Head of caudate nucleus (tissue), 42 donors: Measurements from ENCODE around the gene SBK3.
"Not testable (repeated sequence)": the region's sequence is repeated elsewhere in the genome, so short reads cannot be mapped to it uniquely, and the experiment has no call there.

Experiments
- DNase-seq, 42 donors: peaks; one replicate each; pipeline versions ENCODE4 v3.0.0 to v3.0.0-alpha.2; 2020 to 2021; ENCODE audit warnings: mixed read lengths in 7 of 42
- intact Hi-C: fragments of 100-400 bp; cut with DNase I; formaldehyde crosslinking; loops from one replicate; pipeline ENCODE4 v1.15.0; 2022

Gene SBK3

GRCh38 chr19:55545443-55545842 is at the start of gene SBK3:
TSS of gene SBK3 (minus strand) at chr19:55545543. CDS start at chr19:55545543, 0 bp downstream.
- intact Hi-C loops = no loop called here
- DNase-seq = no peak

- intact Hi-C loops = no loop called here
- DNase-seq = no peak
Measured at GRCh38 chr19:55593096-55593772, 47.9 kb upstream of the SBK3 start.

- intact Hi-C loops = no loop called here
- no peak for DNase-seq
Measured at GRCh38 chr19:55592391-55593090, 47.2 kb upstream of the SBK3 start.

- DNase-seq = no peak
- intact Hi-C loops = no loop called here
Measured at GRCh38 chr19:55591555-55591954, 46.2 kb upstream of the SBK3 start.

- intact Hi-C loops = no loop called here
- DNase-seq = no peak
Measured at GRCh38 chr19:55590617-55591016, 45.3 kb upstream of the SBK3 start.

GRCh38 chr19:55590109-55590508 is 44.8 kb upstream of the SBK3 start:
- intact Hi-C loops = no loop called here
- no peak for DNase-seq

- intact Hi-C loops = no loop called here
- DNase-seq = no peak
Measured at GRCh38 chr19:55588738-55589137, 43.4 kb upstream of the SBK3 start.

- peak; percentile 90 to 98 (median 95) for DNase-seq
- intact Hi-C loops = no loop called here
Measured at GRCh38 chr19:55586976-55587668, 41.8 kb upstream of the SBK3 start.

- intact Hi-C loops = no loop called here
- DNase-seq = peak; percentile 52 to 93 (median 82)
Measured at GRCh38 chr19:55585658-55586339, 40.5 kb upstream of the SBK3 start.

GRCh38 chr19:55584871-55585270 is 39.5 kb upstream of the SBK3 start:
- no peak for DNase-seq
- intact Hi-C loops = no loop called here

GRCh38 chr19:55583897-55584296 is 38.6 kb upstream of the SBK3 start:
- intact Hi-C loops, DNase-seq: not testable (repeated sequence)

GRCh38 chr19:55582284-55582683 is 36.9 kb upstream of the SBK3 start:
- intact Hi-C loops, DNase-seq: not testable (repeated sequence)

- no peak for DNase-seq
- intact Hi-C loops = no loop called here
Measured at GRCh38 chr19:55581823-55582223, 36.5 kb upstream of the SBK3 start.

- DNase-seq = no peak
- intact Hi-C loops = no loop called here
Measured at GRCh38 chr19:55581145-55581822, 35.9 kb upstream of the SBK3 start.

- peak; percentile 81 to 96 (median 92) for DNase-seq
- intact Hi-C loops = no loop called here
Measured at GRCh38 chr19:55580628-55581144, 35.3 kb upstream of the SBK3 start, which contains the start of gene ZNF579. TSS of gene ZNF579 (minus strand) at chr19:55580848. CDS start at chr19:55579639, 1,209 bp downstream.

- intact Hi-C loops = no loop called here
- DNase-seq = peak in 8 of 42 donors; percentile 10 to 42 (median 25)
Measured at GRCh38 chr19:55579766-55580621, 34.7 kb upstream of the SBK3 start.
